Measurements from ENCODE around the gene ZNF664.

Gene ZNF664

GRCh38 chr12:124019115-124019514 is 46.1 kb downstream of the ZNF664 start:
- Histone ChIP-seq H3K36me3 (peaks cover 4% of the 10 kb centered on the region; the same call in 1 of the 2 replicates), H3K27ac (no peak overlapping the region), H3K4me3 (ENCODE audit: low read depth, low read length) (no peak overlapping the region), H3K27me3 (ENCODE audit: insufficient read depth, low read depth, severe bottlenecking) (no peaks in the 10 kb centered on the region), H3K9me3 (ENCODE audit: severe bottlenecking) (no peaks in the 10 kb centered on the region)
- no peak for DNase-seq
- TF ChIP-seq, protein P1, sequence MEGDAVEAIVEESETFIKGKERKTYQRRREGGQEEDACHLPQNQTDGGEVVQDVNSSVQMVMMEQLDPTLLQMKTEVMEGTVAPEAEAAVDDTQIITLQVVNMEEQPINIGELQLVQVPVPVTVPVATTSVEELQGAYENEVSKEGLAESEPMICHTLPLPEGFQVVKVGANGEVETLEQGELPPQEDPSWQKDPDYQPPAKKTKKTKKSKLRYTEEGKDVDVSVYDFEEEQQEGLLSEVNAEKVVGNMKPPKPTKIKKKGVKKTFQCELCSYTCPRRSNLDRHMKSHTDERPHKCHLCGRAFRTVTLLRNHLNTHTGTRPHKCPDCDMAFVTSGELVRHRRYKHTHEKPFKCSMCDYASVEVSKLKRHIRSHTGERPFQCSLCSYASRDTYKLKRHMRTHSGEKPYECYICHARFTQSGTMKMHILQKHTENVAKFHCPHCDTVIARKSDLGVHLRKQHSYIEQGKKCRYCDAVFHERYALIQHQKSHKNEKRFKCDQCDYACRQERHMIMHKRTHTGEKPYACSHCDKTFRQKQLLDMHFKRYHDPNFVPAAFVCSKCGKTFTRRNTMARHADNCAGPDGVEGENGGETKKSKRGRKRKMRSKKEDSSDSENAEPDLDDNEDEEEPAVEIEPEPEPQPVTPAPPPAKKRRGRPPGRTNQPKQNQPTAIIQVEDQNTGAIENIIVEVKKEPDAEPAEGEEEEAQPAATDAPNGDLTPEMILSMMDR (IDR thresholded peaks at IDR 0.05; ENCODE audit: low read depth, low read length) = no peak

GRCh38 chr12:124020514-124020949 is 47.5 kb downstream of the ZNF664 start:
- no peak for DNase-seq
- TF ChIP-seq, protein P1 (IDR thresholded peaks at IDR 0.05; ENCODE audit: low read depth, low read length) = no peak
- no peak overlapping the region for H3K27ac ChIP-seq

GRCh38 chr12:124021007-124021406 is 48.0 kb downstream of the ZNF664 start:
- TF ChIP-seq, protein P1 (IDR thresholded peaks at IDR 0.05; ENCODE audit: low read depth, low read length) = no peak
- Histone ChIP-seq H3K36me3 (no peaks in the 10 kb centered on the region), H3K27me3 (ENCODE audit: insufficient read depth, low read depth, severe bottlenecking) (no peaks in the 10 kb centered on the region), H3K4me3 (ENCODE audit: low read depth, low read length) (no peak overlapping the region), H3K9me3 (ENCODE audit: severe bottlenecking) (no peaks in the 10 kb centered on the region), H3K27ac (no peak overlapping the region)
- no peak for DNase-seq

More at GRCh38 chr12:124020514-124020949, 47.5 kb downstream of the ZNF664 start:
- no peak overlapping the region for H3K4me3 ChIP-seq (ENCODE audit: low read depth, low read length)
- H3K36me3 ChIP-seq = no peaks in the 10 kb centered on the region
- no peaks in the 10 kb centered on the region for H3K9me3 ChIP-seq (ENCODE audit: severe bottlenecking)
- H3K27me3 ChIP-seq (ENCODE audit: insufficient read depth, low read depth, severe bottlenecking) = no peaks in the 10 kb centered on the region

- Histone ChIP-seq H3K27ac (no peak overlapping the region), H3K36me3 (no peaks in the 10 kb centered on the region), H3K9me3 (ENCODE audit: severe bottlenecking) (no peaks in the 10 kb centered on the region), H3K27me3 (ENCODE audit: insufficient read depth, low read depth, severe bottlenecking) (no peaks in the 10 kb centered on the region), H3K4me3 (ENCODE audit: low read depth, low read length) (no peak overlapping the region)
- no peak for DNase-seq
- TF ChIP-seq, protein P1 (IDR thresholded peaks at IDR 0.05; ENCODE audit: low read depth, low read length) = no peak
Measured at GRCh38 chr12:124022161-124022560, 49.1 kb downstream of the ZNF664 start.

DNA sequence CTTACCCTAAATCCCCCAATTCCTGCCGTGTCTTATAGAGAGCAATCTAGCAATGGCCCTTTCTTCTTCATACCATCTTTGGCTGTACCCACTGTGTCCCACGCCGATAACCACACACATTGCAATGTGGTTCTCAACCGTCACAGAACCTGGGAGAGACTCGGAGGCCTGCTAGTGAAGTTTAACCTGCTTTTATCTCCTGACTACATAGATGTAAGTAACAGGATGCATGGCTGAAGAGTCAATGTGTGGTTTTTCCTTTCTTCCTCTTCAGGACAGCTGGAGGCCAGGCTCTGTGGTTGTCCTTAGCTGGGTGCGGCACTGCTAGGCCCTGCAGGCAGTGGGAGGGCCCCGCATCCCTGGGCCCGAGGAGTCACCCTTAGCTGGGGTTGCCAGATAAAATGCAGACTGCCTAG is 51.3 kb downstream of the ZNF664 start:
- H3K9me3 ChIP-seq (ENCODE audit: severe bottlenecking) = no peaks in the 10 kb centered on the region
- H3K36me3 ChIP-seq = no peaks in the 10 kb centered on the region
- no peak for DNase-seq
- no peak overlapping the region for H3K27ac ChIP-seq
- H3K4me3 ChIP-seq (ENCODE audit: low read depth, low read length) = no peak overlapping the region
- H3K27me3 ChIP-seq (ENCODE audit: insufficient read depth, low read depth, severe bottlenecking) = no peaks in the 10 kb centered on the region
- TF ChIP-seq, protein P1 (IDR thresholded peaks at IDR 0.05; ENCODE audit: low read depth, low read length) = no peak

- H3K36me3 ChIP-seq = no peaks in the 10 kb centered on the region
- H3K27ac ChIP-seq = no peak overlapping the region
- H3K9me3 ChIP-seq (ENCODE audit: severe bottlenecking) = no peaks in the 10 kb centered on the region
- DNase-seq = no peak
- H3K27me3 ChIP-seq (ENCODE audit: insufficient read depth, low read depth, severe bottlenecking) = no peaks in the 10 kb centered on the region
- TF ChIP-seq, protein P1 (IDR thresholded peaks at IDR 0.05; ENCODE audit: low read depth, low read length) = no peak
- H3K4me3 ChIP-seq (ENCODE audit: low read depth, low read length) = no peak overlapping the region
Measured at GRCh38 chr12:124024776-124025175, 51.8 kb downstream of the ZNF664 start.
